Endodermal cell (in vitro differentiated cells): ENCODE data around the gene ENGASE. TPM values are rescaled to one million over a fixed set of nuclear protein-coding genes. Genes with fewer than 3 reads are reported as not detected.
A peak's percentile ranks its signal among the peaks of the same experiment; 100 is the strongest.

Experiments
- DNase-seq: peaks from one replicate; pipeline ENCODE4 v3.0.0-alpha.2; 2017
- H3K27ac ChIP-seq: 2 replicates; pipeline ENCODE4 v1.5.1; 2013; ENCODE audit warnings: mild to moderate bottlenecking, low read depth, low read length, moderate library complexity
- H3K27me3 ChIP-seq: 2 replicates; pipeline ENCODE4 v1.6.1; 2013; ENCODE audit warnings: mild to moderate bottlenecking, low read length, moderate library complexity; ENCODE audit not compliant: insufficient read depth, control insufficient read depth, poor library complexity, severe bottlenecking
- H3K36me3 ChIP-seq: 2 replicates; pipeline ENCODE4 v1.7.0; 2013; ENCODE audit warnings: mild to moderate bottlenecking, low read length, moderate library complexity; ENCODE audit not compliant: control insufficient read depth, insufficient read depth
- H3K4me1 ChIP-seq: one replicate; pipeline ENCODE4 v1.7.0; 2013; ENCODE audit warnings: low read length; ENCODE audit not compliant: control insufficient read depth, insufficient read depth
- H3K4me3 ChIP-seq: 2 replicates; pipeline ENCODE4 v1.5.1; 2013; ENCODE audit warnings: mild to moderate bottlenecking, low read length, moderate library complexity
- H3K9ac ChIP-seq: 2 replicates; pipeline ENCODE4 v1.6.1; 2013; ENCODE audit warnings: mild to moderate bottlenecking, low read length, moderate library complexity; ENCODE audit not compliant: poor library complexity, severe bottlenecking; ENCODE audit errors: extremely low read depth
- H3K9me3 ChIP-seq: 2 replicates; pipeline ENCODE4 v1.6.1; 2013; ENCODE audit warnings: mild to moderate bottlenecking, low read length, moderate library complexity; ENCODE audit not compliant: control insufficient read depth
- H3K27ac Mint-ChIP-seq: 2 replicates; pipeline ENCODE4 v1.8.0; 2020; ENCODE audit warnings: mixed read lengths
- H3K27me3 Mint-ChIP-seq: 2 replicates; pipeline ENCODE4 v1.8.0; 2021; ENCODE audit warnings: mild to moderate bottlenecking, mixed read lengths; ENCODE audit not compliant: insufficient read depth
- H3K36me3 Mint-ChIP-seq: 2 replicates; pipeline ENCODE4 v1.8.0; 2020; ENCODE audit warnings: low read depth, mixed read lengths
- H3K4me1 Mint-ChIP-seq: 2 replicates; pipeline ENCODE4 v1.8.0; 2020; ENCODE audit warnings: mixed read lengths
- H3K4me3 Mint-ChIP-seq: 2 replicates; pipeline ENCODE4 v1.8.0; 2020; ENCODE audit warnings: mild to moderate bottlenecking, moderate library complexity, mixed read lengths
- H3K9me3 Mint-ChIP-seq: 2 replicates; pipeline ENCODE4 v1.8.0; 2020; ENCODE audit warnings: mild to moderate bottlenecking, mixed read lengths
- CTCF ChIP-seq: fragments of 200-600 bp; sonication (generic); conservative IDR thresholded peaks from 2 replicates; pipeline ENCODE4 v1.5.0; 2021; ENCODE audit warnings: antibody characterized with exemption, mild to moderate bottlenecking
- WGBS, 2 experiments: methylation state at CpG; one replicate each; pipeline versions ENCODE4 v1.1.5 to v1.1.7; 2013; ENCODE audit warnings: missing lambda C conversion rate in 2 of 2, mixed read lengths in 1 of 2; ENCODE audit not compliant: insufficient coverage in 1 of 2, insufficient read length in 1 of 2; 5-methylcytosine and 5-hydroxymethylcytosine counted together
- total RNA-seq, 2 donors: library from RNA; stranded (reverse); fragmentation: NEBNext Ultra II Directional in 1 of 2; extraction: Animal tissue kit (Norgen Biotek cat#: 25700) in 1 of 2; gene quantifications; 2 replicates in 1 of 2; 3 replicates in 1 of 2; pipeline ENCODE4 v1.2.1, GENCODE V29; 2021

Gene ENGASE
- total RNA-seq, 2 donors from 2014 or later, result 40.8 to 42.0 TPM

- H3K4me3 ChIP-seq, result no peak overlapping the region
- no peak overlapping the region for H3K27ac Mint-ChIP-seq
- DNase-seq, result peak; percentile 97
- H3K4me1 ChIP-seq, result no peaks in the 10 kb centered on the region
- H3K36me3 Mint-ChIP-seq, result no peaks in the 10 kb centered on the region
- no peak overlapping the region for H3K4me3 Mint-ChIP-seq
- H3K9ac ChIP-seq, result no peak overlapping the region
- no peaks in the 10 kb centered on the region for H3K4me1 Mint-ChIP-seq
- H3K27ac ChIP-seq, result no peak overlapping the region
- TF ChIP-seq CTCF, result peak; percentile 94
- H3K9me3 ChIP-seq, result no peaks in the 10 kb centered on the region
- peaks cover 19% of the 10 kb centered on the region for H3K27me3 Mint-ChIP-seq
- H3K36me3 ChIP-seq, result no peaks in the 10 kb centered on the region
- H3K9me3 Mint-ChIP-seq, result no peaks in the 10 kb centered on the region
- peaks cover 4% of the 10 kb centered on the region for H3K27me3 ChIP-seq
- 4 to 16% methylated on average over 9 to 11 of the region's 11 CpGs for WGBS, 2 experiments
Measured at GRCh38 chr17:79045842-79046196, 28.8 kb upstream of the ENGASE start.

GRCh38 chr17:79046197-79046915 lies 28.3 kb upstream of the ENGASE start:
- Mint-ChIP-seq H3K9me3 (peaks cover 5% of the 10 kb centered on the region), H3K36me3 (peaks cover 5% of the 10 kb centered on the region), H3K27ac (no peak overlapping the region), H3K27me3 (peaks cover 24% of the 10 kb centered on the region), H3K4me3 (no peak overlapping the region), H3K4me1 (no peaks in the 10 kb centered on the region)
- no peak for TF ChIP-seq CTCF
- WGBS, 2 experiments, result 78 to 83% methylated on average over 17 to 25 of the region's 25 CpGs
- Histone ChIP-seq H3K9ac (no peak overlapping the region), H3K4me3 (no peak overlapping the region), H3K27me3 (peaks cover 4% of the 10 kb centered on the region), H3K9me3 (no peaks in the 10 kb centered on the region), H3K36me3 (no peaks in the 10 kb centered on the region), H3K27ac (no peak overlapping the region), H3K4me1 (no peaks in the 10 kb centered on the region)
- no peak for DNase-seq

- Mint-ChIP-seq H3K9me3 (peaks cover 8% of the 10 kb centered on the region), H3K4me3 (no peak overlapping the region), H3K4me1 (no peaks in the 10 kb centered on the region), H3K27ac (no peak overlapping the region), H3K36me3 (peaks cover 5% of the 10 kb centered on the region), H3K27me3 (peaks cover 25% of the 10 kb centered on the region)
- Histone ChIP-seq H3K4me3 (no peak overlapping the region), H3K36me3 (no peaks in the 10 kb centered on the region), H3K9me3 (no peaks in the 10 kb centered on the region), H3K4me1 (no peaks in the 10 kb centered on the region), H3K27me3 (peaks cover 4% of the 10 kb centered on the region), H3K9ac (no peak overlapping the region), H3K27ac (no peak overlapping the region)
- 93 to 94% methylated on average over 12 to 15 of the region's 15 CpGs for WGBS, 2 experiments
- no peak for DNase-seq
- TF ChIP-seq CTCF, result no peak
Measured at GRCh38 chr17:79046916-79047280, 27.7 kb upstream of the ENGASE start.
